Left ventricle myocardium superior (tissue), 1 donor: ENCODE measurements around the gene GSTO1. TPM values are rescaled to one million over a fixed set of nuclear protein-coding genes. Genes with fewer than 3 reads are reported as not detected.

Source experiments
- ATAC-seq: fragments of 200-7000 bp; cut with Tn5 transposase; one replicate; pipeline ENCODE4 v1.9.1; 2020; ENCODE audit warnings: mild to moderate bottlenecking, moderate library complexity
- DNase-seq: peaks from one replicate; pipeline ENCODE4 v3.0.0-alpha.2; 2020
- intact Hi-C: fragments of 100-400 bp; cut with micrococcal nuclease; formaldehyde crosslinking; loops from one replicate; pipeline ENCODE4 v1.11.0; 2022
- microRNA-seq: library from miRNA; unstranded; fragments of <30 nt; microRNA quantifications from one replicate; pipeline ENCODE4 v1.2.0, GENCODE V29; 2020; ENCODE audit warnings: borderline number of aligned reads
- total RNA-seq: library from RNA; stranded (reverse); fragmentation: NEBNext Ultra II Directional; extraction: Animal tissue kit (Norgen Biotek cat#: 25700); gene quantifications from one replicate; pipeline ENCODE4 v1.2.1, GENCODE V29; 2021
- donor health status: DM: no; HTN: yes; CAD: no; lungs with severe emphysema.

The GSTO1 gene
- total RNA-seq, 1 donor from 2014 or later: 163 TPM

GRCh38 chr10:104316321-104317099 is 61.8 kb downstream of the GSTO1 start:
- no peak for ATAC-seq
- DNase-seq: no peak
- intact Hi-C loops: no loop called here

Small RNAs within 50 kb of the gene (microRNA-seq; reads per million reads assigned to microRNA genes)
- not detected for gene MIR4482
- not detected for gene MIR609

Other genes starting within 250 kb of the GSTO1 start
- gene COL17A1, start 169.0 kb upstream of the GSTO1 start, total RNA-seq: 0.32 TPM
- 5.2 TPM for gene SFR1, start 132.7 kb upstream of the GSTO1 start, total RNA-seq
- not detected for gene CFAP43, start 22.5 kb upstream of the GSTO1 start, total RNA-seq
- 1.1 TPM for gene GSTO2, start 14.3 kb downstream of the GSTO1 start, total RNA-seq
- gene ITPRIP, start 83.6 kb downstream of the GSTO1 start, total RNA-seq: 27.6 TPM
- gene CFAP58, start 98.9 kb downstream of the GSTO1 start, total RNA-seq: 1.2 TPM